HG02610 (cell line): ENCODE results near the gene GTPBP1.

Source experiments
- ATAC-seq: cut with Tn5 transposase; IDR thresholded peaks from one replicate; pipeline ENCODE4 v1.9.1; 2021; ENCODE audit warnings: mild to moderate bottlenecking, moderate library complexity; ENCODE audit not compliant: unreplicated experiment

GTPBP1 gene

GRCh38 chr22:38705235-38706100 is at the start of gene GTPBP1:
Gene GTPBP1, plus strand, starts transcription at chr22:38705944. Its CDS starts 12 bp downstream, at chr22:38705956.
- ATAC-seq: peak; percentile 78

GRCh38 chr22:38656256-38657044 is 49.3 kb upstream of the GTPBP1 start, which contains the start of the genes CBY1 and FAM227A:
Gene CBY1, plus strand, starts transcription at chr22:38656638. Its CDS starts 11,417 bp downstream, at chr22:38668055.
Gene FAM227A, minus strand, starts transcription at chr22:38656392. Its CDS starts 6,224 bp downstream, at chr22:38650168.
- ATAC-seq: peak; percentile 71

- peak; percentile 36 for ATAC-seq
These were observed 48.5 kb upstream of the GTPBP1 start for GRCh38 chr22:38657045-38657909.

- ATAC-seq: no peak
These were observed 30.9 kb upstream of the GTPBP1 start for GRCh38 chr22:38674888-38675287.

GRCh38 chr22:38675833-38676232 is 29.9 kb upstream of the GTPBP1 start:
- ATAC-seq: no peak

- ATAC-seq: peak; percentile 93
These were observed 24.0 kb upstream of the GTPBP1 start, which contains the start of gene TOMM22 for GRCh38 chr22:38681582-38682335. Gene TOMM22, plus strand, starts transcription at chr22:38681957. Its CDS starts 22 bp downstream, at chr22:38681979.

GRCh38 chr22:38684895-38685294 is 20.8 kb upstream of the GTPBP1 start:
- ATAC-seq: no peak

- ATAC-seq: no peak
These were observed 20.0 kb upstream of the GTPBP1 start for GRCh38 chr22:38685761-38686160.

- no peak for ATAC-seq
These were observed 16.1 kb upstream of the GTPBP1 start for GRCh38 chr22:38689651-38690050.

- ATAC-seq: no peak
These were observed 11.7 kb upstream of the GTPBP1 start for GRCh38 chr22:38694049-38694448.

GRCh38 chr22:38694940-38695339 is 10.8 kb upstream of the GTPBP1 start:
- no peak for ATAC-seq

GRCh38 chr22:38696606-38697424 is 8.9 kb upstream of the GTPBP1 start:
- no peak for ATAC-seq

- ATAC-seq: no peak
These were observed 8.2 kb upstream of the GTPBP1 start for GRCh38 chr22:38697425-38698089.

- ATAC-seq: no peak
These were observed 7.2 kb upstream of the GTPBP1 start for GRCh38 chr22:38698407-38699094.

- ATAC-seq: no peak
These were observed 6.6 kb upstream of the GTPBP1 start for GRCh38 chr22:38699143-38699542.

GRCh38 chr22:38699784-38700183 is 6.0 kb upstream of the GTPBP1 start:
- no peak for ATAC-seq

GRCh38 chr22:38700270-38700788 is 5.4 kb upstream of the GTPBP1 start:
- no peak for ATAC-seq
